Ishikawa (cell line): ENCODE data around the gene TRIM68.

Experiments
- CEBPB ChIP-seq: IDR thresholded peaks from 2 replicates; pipeline ENCODE4 v1.6.1; 2012
- CREB1 ChIP-seq: IDR thresholded peaks from 2 replicates; pipeline ENCODE4 v1.6.1; 2012; ENCODE audit warnings: low read depth
- EGR1 ChIP-seq: IDR thresholded peaks from 2 replicates; pipeline ENCODE4 v1.6.1; 2012
- EP300 ChIP-seq: IDR thresholded peaks from 2 replicates; pipeline ENCODE4 v1.6.1; 2012; ENCODE audit warnings: borderline replicate concordance
- FOXM1 ChIP-seq: IDR thresholded peaks from 2 replicates; pipeline ENCODE4 v1.6.1; 2012; ENCODE audit warnings: low read depth, borderline replicate concordance
- MAX ChIP-seq: IDR thresholded peaks from 2 replicates; pipeline ENCODE4 v1.6.1; 2012
- NFIC ChIP-seq: IDR thresholded peaks from 2 replicates; pipeline ENCODE4 v1.6.1; 2012
- RAD21 ChIP-seq: IDR thresholded peaks from 2 replicates; pipeline ENCODE4 v1.6.1; 2012; ENCODE audit warnings: low read depth
- REST ChIP-seq: IDR thresholded peaks from 2 replicates; pipeline ENCODE4 v1.6.1; 2012; ENCODE audit warnings: low read depth, mild to moderate bottlenecking
- TAF1 ChIP-seq: IDR thresholded peaks from 2 replicates; pipeline ENCODE4 v1.6.1; 2012; ENCODE audit warnings: low read depth, mild to moderate bottlenecking
- TCF12 ChIP-seq: IDR thresholded peaks from 2 replicates; pipeline ENCODE4 v1.6.1; 2012; ENCODE audit warnings: low read depth
- TEAD4 ChIP-seq: IDR thresholded peaks from 2 replicates; pipeline ENCODE4 v1.6.1; 2012
- USF1 ChIP-seq: IDR thresholded peaks from 2 replicates; pipeline ENCODE4 v1.6.1; 2012
- YY1 ChIP-seq: IDR thresholded peaks from 2 replicates; pipeline ENCODE4 v1.6.1; 2012; ENCODE audit warnings: low read depth
- ZBTB7A ChIP-seq: IDR thresholded peaks from 2 replicates; pipeline ENCODE4 v1.6.1; 2012; ENCODE audit warnings: low read depth

Gene TRIM68

GRCh38 chr11:4636962-4637661, 29.1 kb upstream of the TRIM68 start, which contains the start of gene OR51D1:
Gene OR51D1, plus strand, starts transcription at chr11:4637477. Its CDS starts 2,314 bp downstream, at chr11:4639791.
- TF ChIP-seq MAX (no peak), YY1 (no peak), RAD21 (peak; percentile 78), TAF1 (no peak), TEAD4 (no peak), USF1 (no peak), NFIC (no peak)

GRCh38 chr11:4636136-4636535, 28.1 kb upstream of the TRIM68 start:
- no peak for TF ChIP-seq CEBPB
- no peak for TF ChIP-seq FOXM1
- TF ChIP-seq TCF12, result no peak
- no peak for TF ChIP-seq NFIC
- no peak for TF ChIP-seq REST
- TF ChIP-seq TEAD4, result no peak
- TF ChIP-seq MAX, result no peak
- no peak for TF ChIP-seq YY1
- TF ChIP-seq ZBTB7A, result no peak
- TF ChIP-seq CREB1, result no peak
- TF ChIP-seq EP300, result no peak
- no peak for TF ChIP-seq RAD21
- TF ChIP-seq TAF1, result no peak
- TF ChIP-seq EGR1, result no peak
- TF ChIP-seq USF1, result no peak

- peak; percentile 69 for TF ChIP-seq RAD21
- TF ChIP-seq TCF12, result no peak
- no peak for TF ChIP-seq CEBPB
- no peak for TF ChIP-seq NFIC
- TF ChIP-seq FOXM1, result no peak
- TF ChIP-seq REST, result no peak
Measured at GRCh38 chr11:4626207-4627099, 18.4 kb upstream of the TRIM68 start.

- TF ChIP-seq RAD21 (no peak), MAX (no peak), CREB1 (no peak)
Measured at GRCh38 chr11:4619514-4619913, 11.5 kb upstream of the TRIM68 start.

GRCh38 chr11:4615856-4616444, 7.9 kb upstream of the TRIM68 start:
- no peak for TF ChIP-seq CEBPB
- TF ChIP-seq TAF1, result no peak
- no peak for TF ChIP-seq YY1
- no peak for TF ChIP-seq REST
- no peak for TF ChIP-seq EP300
- no peak for TF ChIP-seq CREB1
- no peak for TF ChIP-seq EGR1
- TF ChIP-seq ZBTB7A, result no peak
- TF ChIP-seq TCF12, result no peak
- TF ChIP-seq MAX, result no peak
- TF ChIP-seq NFIC, result no peak
- no peak for TF ChIP-seq FOXM1
- TF ChIP-seq RAD21, result no peak
- no peak for TF ChIP-seq USF1
- TF ChIP-seq TEAD4, result no peak
